DMS53 treated with DMSO at 0.1 percent for 48 hours (cell line): ENCODE measurements around the gene RALA.
"Not testable (repeated sequence)": the region's sequence is repeated elsewhere in the genome, so short reads cannot be mapped to it uniquely, and the experiment has no call there.

Experiments
- DNase-seq: peaks from one replicate; lab custom pipeline; 2025; ENCODE audit not compliant: unreplicated experiment; lab: John Stamatoyannopoulos, UW

The RALA gene

DNA sequence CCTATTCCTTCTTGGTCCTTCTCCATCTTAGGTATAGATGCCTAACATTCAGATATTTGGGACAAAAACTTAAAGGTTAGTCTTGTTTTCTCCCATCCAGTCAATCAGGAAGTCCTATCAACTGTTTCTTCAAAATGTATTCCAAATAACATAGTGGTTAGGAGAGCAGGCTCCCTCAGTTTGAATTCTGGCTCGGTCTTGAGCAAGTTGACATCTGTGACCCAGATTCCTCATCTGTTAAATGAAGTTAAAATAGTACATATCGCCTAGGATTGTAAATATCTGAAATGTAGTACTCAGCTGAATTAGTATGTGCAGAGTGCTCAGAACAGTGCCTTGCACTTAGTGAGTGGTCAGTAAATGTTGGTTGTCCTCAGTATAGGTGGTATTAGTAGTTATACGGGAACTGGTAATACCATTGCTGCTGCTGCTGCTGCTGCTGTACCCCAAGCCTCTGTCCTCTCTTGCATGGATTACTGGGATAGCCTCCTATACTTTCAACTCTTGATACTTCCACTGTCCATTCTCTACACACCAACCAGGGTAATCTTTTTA lies 58.6 kb downstream of the RALA start:
- DNase-seq: no peak

DNA sequence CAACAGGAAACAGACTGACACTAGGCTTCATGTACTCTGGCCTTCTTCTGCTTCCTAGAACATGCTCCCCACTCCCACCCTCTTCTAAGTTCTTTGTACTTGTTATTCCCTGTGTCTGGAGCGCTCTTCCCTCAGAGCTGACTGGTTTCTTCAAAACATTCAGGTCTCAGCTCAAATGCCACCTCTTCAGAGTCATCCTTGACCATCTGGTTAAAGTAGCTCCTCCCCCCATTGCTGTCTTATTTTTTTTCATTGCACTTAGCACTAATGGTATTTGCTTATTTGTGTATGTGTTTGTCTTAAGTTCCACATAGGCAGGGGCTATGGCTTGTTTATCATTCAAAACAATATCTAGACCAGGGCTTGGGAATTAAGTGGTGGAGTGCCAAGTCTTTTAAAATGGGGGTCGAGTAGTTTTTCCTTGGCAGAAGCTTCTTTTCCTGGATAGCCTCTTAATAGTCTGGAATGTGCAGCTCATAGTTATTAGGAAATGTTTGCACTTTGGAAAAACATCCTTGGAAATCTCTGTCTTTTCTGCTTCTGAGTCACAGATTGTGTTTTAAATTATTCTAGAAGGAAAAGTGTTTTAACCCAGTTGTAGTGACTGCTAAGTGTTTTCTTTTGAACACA lies 60.0 kb downstream of the RALA start:
- DNase-seq: no peak

GRCh38 chr7:39686261-39686924 lies 63.0 kb downstream of the RALA start:
- no peak for DNase-seq

GRCh38 chr7:39688611-39689480 lies 65.5 kb downstream of the RALA start:
- no peak for DNase-seq

- DNase-seq: no peak
Measured at GRCh38 chr7:39691821-39692220, 68.4 kb downstream of the RALA start.

DNA sequence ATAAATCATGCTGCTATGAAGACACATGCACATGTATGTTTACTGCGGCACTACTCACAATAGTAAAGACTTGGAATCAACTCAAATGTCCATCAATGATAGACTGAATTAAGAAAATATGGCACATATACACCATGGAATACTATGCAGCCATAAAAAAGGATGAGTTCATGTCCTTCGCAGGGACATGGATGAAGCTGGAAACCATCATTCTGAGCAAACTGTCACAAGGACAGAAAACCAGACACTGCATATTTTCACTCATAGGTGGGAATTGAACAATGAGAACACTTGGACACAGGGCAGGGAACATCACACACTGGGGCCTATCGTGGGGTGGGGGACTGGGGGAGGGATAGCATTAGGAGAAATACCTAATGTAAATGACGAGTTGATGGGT lies 69.7 kb downstream of the RALA start:
- not testable (repeated sequence) for DNase-seq

DNA sequence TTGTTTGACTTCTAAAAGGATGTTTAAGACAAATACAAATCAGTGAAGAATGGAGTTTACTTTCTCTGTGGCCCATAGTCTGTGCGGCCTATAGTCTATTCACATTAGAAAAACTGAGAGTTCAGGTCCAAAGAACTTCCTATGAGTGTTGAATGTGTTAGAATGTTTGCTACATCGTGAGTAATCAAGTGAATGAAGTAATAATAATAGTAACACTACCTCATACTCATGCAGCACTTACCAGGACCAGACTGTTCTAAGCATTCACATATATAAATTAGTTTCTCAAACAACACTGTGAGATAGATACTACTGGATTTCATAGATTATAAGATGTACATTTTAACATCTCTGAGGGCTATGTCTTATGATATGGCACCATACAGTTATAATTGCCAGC lies 70.4 kb downstream of the RALA start:
- DNase-seq: no peak

- DNase-seq: no peak
Measured at GRCh38 chr7:39695852-39696586, 72.6 kb downstream of the RALA start.

- no peak for DNase-seq
Measured at GRCh38 chr7:39696631-39697030, 73.3 kb downstream of the RALA start.

DNA sequence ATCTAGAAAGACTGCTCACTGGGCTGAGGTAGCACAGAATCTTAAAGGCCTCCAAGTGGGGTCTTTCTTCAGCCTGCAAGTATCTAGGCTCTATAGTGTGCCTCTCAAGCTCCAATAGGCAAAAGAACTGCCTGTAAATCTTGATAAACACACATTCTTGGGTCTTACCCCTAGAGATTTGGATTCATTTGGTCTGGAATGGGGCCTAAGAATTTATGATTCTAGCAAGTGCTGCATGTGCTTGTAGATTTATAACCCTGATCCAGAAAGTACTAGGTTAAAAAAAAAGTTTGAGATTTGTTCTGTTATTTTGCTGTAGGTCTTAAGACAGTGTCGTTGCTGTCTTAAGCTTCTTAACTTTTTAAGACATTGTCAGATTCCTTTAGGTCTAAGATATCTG lies 74.1 kb downstream of the RALA start:
- no peak for DNase-seq

DNA sequence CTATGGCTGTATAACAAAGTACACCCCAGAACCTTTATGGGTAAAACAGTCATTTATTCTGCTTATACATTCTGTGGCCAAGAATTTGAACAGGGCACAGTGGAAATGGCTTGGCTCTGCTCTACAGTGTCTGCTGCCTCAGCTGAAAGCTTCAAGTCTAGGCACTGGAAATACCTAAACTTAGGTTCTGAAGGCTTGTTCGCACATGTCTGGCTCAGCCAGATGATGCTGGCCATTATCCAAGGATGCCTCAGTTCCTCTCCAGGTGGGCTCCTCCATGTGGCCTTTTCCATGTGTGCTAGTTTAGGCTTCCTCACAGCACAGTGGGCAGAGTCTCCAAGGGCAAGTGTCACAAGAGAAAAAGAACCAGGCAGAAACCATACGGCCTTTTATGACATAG lies 76.8 kb downstream of the RALA start:
- DNase-seq: no peak

DNA sequence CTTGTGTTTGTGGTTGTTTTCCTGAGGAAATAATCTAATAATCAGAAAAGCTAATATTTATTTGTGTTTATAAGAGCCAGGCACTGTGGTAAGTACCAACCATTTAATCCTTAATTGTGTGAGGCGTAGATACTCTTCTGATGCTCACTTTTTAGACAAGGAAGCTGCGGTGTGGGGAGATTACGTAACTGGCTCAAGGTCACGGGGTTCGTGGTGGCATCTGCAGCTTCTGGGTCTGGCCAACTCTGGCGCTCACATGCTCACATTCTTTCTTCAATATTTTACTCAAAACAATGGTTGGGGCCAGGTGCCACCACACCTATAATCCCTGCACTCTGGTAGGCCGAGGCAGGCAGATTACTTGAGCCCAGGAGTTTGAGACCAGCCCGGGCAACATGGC lies 77.6 kb downstream of the RALA start:
- no peak for DNase-seq

DNA sequence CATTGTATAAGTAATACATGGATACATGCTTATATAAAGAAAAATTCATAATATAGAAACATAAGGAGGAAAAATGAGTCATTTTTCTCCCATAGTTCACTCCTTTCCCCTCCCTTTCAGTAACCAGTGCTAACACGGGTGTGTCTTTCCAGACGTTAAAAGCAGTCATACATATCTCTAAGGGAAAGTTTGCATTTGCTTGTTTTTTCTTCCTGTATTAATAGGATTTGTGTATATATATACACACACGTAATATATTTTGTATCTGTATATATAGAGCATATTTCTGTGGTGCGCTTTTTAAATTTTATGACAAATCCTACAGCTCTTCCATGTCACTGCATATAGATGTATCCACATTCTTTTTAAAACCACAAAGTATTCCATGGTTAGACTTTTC lies 78.8 kb downstream of the RALA start:
- DNase-seq: no peak

DNA sequence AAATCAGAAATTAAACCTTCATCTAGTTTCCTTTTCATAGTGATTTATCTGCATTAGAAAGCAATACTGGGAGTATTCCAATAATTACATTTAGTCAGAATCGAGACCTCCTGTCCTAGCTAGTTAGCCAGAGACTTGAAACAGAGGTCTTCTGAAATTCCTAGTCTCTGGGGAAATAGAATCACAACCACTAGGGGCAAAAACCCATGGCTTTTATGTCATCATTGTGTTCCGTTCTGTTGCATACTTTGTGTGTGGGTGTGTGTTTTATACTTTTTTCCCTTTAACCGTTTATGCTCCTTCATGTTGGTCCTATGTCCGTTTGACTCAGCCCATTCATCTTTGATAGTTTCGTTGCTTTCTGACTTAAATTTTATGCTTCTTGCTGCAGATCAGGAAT lies 79.8 kb downstream of the RALA start:
- no peak for DNase-seq

- no peak for DNase-seq
Measured at GRCh38 chr7:39709029-39709428, 85.7 kb downstream of the RALA start.

- no peak for DNase-seq
Measured at GRCh38 chr7:39709768-39710311, 86.5 kb downstream of the RALA start.

DNA sequence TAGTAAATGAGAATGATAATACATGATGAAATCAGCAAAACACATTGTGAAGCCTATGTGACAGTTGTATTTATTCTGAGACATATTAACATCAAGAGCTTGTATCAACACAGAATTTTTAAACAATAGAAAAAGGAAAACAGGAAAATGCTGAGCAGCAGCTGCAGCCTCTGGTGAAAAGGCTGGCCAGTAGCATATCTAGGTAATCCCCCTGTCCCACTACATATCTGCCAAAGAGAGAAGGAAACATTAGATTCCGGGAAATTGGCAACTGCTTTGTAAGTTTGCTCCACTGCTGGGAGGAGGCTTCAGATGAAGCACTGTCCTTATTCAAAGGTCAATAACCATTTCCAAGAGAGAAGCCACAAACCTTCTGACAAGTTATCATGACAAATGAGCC lies 89.4 kb downstream of the RALA start:
- peak; percentile 27 for DNase-seq

DNA sequence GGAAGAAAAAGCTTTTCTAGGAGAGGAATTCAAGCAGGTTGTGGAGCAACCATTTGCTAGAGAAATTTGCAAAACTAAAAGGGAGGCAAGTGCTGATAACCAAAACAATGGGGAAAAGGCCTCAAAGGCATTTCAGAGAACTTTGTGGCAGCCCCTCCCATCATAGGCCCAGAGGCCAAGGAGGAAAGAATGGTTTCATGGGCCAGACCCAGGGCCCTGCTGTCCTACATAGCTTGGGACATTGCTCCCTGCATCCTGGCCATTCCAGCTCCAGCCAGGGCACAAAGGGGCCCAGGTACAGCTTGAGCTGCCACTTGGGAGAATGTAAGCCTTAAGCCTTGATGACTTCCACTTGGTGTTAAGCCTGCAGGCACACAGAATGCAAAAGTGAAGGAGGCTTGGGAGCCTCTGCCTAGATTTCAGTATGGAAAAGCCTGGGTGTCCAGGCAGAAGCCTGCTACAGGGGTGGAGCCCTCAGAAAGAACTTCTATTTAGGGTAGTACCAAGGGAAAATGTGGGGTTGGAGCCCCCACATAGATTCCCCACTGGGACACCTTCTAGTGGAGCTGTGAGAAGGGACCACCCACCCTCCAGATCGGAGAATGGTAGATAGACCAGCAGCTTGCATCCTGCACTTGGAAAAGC lies 91.2 kb downstream of the RALA start:
- DNase-seq: no peak

DNA sequence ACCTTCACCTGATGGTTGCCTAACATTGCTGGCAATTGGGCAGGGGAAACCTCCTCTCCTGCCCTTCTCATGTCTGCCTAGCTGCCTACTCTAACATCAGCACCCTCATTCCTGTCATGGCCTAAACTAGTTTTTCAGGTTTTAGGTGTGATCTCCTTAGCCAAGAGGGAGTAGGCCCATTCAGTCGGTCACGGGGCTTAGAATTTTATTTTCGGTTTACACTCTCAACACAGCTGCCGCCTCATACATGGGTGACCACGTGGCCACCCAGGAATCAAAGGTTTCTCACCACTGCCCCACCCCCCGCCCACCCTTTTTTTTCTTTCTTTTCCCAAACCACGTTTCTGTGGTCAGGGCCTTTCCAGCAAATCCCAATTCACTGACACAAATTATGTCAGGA lies 97.2 kb downstream of the RALA start:
- DNase-seq: peak; percentile 99

DNA sequence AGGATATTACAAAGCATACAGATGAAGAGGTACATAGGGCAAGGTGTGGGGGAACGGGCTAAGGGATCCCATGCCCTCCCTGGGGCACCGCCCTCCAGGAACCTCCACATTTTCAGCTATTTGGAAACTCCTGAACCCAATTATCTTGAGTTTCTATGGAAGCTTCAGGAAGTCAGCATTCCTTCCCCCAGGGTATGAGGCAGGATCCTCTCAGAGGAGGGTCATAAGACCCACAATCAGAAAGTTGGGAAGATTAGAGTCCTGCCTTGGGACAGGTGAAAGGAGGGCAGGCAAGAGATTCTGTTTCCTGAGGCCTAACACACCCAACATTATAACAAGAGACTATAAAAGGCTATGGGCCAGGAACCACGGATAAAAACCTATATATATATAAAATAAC lies 98.0 kb downstream of the RALA start:
- no peak for DNase-seq
